SH-SY5Y (cell line): ENCODE data around the gene FAM162A.

Source experiments
- GATA2 ChIP-seq: IDR thresholded peaks from 2 replicates; pipeline ENCODE4 v1.6.1; 2011; ENCODE audit warnings: mild to moderate bottlenecking, low read depth, low read length
- GATA3 ChIP-seq: IDR thresholded peaks from 2 replicates; pipeline ENCODE4 v1.6.1; 2011; ENCODE audit warnings: low read depth, mild to moderate bottlenecking, low read length, moderate library complexity

GRCh38 chr3:122457706-122458105, 73.7 kb downstream of the FAM162A start:
- TF ChIP-seq GATA2 = no peak
- TF ChIP-seq GATA3 = no peak
